ENCODE data around the gene UBE2G2. TPM values are rescaled to one million over a fixed set of nuclear protein-coding genes. Genes with fewer than 3 reads are reported as not detected.

UBE2G2 gene
- total RNA-seq, 1 experiment from 2014 or later: 68.3 TPM

DNA sequence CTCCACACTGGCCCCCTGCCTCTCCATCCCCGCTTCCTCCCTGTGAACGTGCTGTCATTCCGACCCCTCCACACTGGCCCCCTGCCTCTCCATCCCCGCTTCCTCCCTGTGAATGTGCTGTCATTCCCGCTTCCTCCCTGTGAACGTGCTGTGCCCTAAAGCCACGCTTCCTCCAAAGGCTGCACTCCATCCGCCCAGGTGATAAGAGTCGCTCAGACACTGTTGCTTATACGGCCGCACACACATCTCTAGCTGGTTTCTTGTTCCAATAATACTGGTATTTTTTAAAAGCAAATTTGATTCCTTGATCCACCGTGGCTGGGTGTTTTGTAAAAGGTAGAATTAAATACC lies 51.0 kb downstream of the UBE2G2 start:
- no peak for DNase-seq (ENCODE audit: low spot score)

- DNase-seq (ENCODE audit: low spot score): no peak
Observed at GRCh38 chr21:44749759-44750674, 51.6 kb downstream of the UBE2G2 start.

GRCh38 chr21:44749116-44749758 lies 52.4 kb downstream of the UBE2G2 start:
- no peak for DNase-seq (ENCODE audit: low spot score)

GRCh38 chr21:44748621-44749020 lies 53.0 kb downstream of the UBE2G2 start:
- no peak for DNase-seq (ENCODE audit: low spot score)

GRCh38 chr21:44742418-44743153 lies 59.0 kb downstream of the UBE2G2 start:
- no peak for DNase-seq (ENCODE audit: low spot score)

DNA sequence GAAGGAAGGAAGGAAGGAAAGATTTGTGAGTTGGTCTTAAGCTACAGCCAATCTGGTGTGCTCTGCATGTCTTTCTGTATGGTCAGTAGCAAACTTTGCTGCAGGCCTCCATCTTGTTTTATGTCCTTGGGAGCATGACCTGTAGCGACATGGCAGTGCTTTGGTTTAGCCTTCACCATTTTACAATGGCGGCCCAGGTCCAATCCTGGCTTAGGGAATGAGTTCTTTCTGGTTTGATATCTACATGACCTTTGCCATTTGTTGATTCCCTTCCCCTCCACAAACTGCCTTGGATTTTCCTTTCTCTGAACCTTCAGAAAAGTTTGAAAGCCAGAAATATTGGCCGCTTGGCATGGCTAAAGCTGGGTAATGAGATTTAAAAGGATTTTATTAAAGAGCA lies 59.7 kb downstream of the UBE2G2 start:
- no peak for DNase-seq (ENCODE audit: low spot score)

- no peak for DNase-seq (ENCODE audit: low spot score)
Observed at GRCh38 chr21:44740742-44741141, 60.9 kb downstream of the UBE2G2 start.

DNA sequence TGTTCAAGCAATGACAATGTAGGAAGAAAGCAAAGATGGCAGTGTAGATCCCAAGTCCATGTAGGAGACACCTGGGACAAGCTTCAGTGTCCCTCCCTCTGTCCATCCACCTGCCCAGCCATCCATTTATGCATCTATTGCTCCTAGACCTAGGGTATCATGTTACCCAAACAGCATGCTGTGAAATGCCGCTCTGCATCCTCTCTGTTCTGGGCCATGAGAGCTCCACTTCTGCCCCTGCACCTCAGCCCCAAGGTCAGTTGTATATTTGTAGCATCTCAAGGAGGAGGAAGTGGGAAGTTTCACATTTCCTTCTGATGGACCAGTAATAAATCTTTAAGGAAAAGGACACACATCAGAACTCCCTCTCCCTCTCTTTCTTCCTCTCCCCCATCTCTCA lies 62.3 kb downstream of the UBE2G2 start:
- DNase-seq (ENCODE audit: low spot score): no peak

DNA sequence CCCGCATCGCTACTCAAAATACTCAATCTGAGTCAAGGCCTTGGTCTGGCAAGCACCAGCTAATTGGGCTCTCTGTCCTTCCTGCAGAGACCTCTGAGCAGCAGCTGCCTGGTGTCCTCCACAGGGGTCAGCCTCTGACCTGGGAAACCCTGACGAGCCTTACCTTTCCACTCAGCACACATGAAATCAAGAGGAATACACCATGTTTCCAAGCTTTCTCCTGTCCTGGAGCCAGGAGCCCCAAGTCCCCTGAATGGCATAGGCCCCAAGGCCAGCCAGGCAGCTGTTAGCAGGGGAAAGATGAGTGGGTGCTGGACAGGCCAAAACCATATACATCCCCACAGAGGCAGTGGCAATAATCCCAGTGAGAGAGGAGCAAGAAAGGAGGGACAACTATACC lies 63.0 kb downstream of the UBE2G2 start:
- DNase-seq (ENCODE audit: low spot score): no peak

DNA sequence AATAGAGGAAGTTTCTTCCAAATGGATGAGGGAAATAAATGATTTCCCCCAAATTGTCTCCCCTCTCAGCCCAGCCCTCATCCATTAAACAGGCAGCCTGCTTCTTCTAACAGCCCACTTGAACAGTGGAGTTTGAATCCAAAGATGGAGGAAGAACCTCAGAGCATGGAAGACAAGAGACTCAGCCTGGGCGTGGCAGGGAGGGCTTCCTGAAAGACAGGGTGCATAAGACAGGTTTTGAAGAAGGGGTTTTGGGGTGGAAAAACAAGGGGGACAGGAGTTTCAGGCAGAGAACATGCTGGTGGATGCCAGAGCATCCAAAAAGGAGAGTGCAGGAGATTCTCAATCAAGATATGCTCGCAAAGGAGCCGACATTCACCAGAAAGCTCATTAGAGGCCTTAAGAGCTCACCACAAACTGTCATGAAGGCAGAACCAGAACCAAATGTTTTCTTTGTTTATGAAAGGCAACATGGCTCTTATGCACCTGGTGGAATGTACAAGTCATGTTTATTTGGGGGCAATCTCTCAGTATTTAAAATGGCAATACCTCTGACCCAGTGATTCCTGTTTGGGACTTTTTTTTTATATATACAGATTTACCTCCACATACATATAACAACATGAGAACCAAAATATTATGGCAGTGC lies 63.8 kb downstream of the UBE2G2 start:
- peak; percentile 31 for DNase-seq (ENCODE audit: low spot score)

DNA sequence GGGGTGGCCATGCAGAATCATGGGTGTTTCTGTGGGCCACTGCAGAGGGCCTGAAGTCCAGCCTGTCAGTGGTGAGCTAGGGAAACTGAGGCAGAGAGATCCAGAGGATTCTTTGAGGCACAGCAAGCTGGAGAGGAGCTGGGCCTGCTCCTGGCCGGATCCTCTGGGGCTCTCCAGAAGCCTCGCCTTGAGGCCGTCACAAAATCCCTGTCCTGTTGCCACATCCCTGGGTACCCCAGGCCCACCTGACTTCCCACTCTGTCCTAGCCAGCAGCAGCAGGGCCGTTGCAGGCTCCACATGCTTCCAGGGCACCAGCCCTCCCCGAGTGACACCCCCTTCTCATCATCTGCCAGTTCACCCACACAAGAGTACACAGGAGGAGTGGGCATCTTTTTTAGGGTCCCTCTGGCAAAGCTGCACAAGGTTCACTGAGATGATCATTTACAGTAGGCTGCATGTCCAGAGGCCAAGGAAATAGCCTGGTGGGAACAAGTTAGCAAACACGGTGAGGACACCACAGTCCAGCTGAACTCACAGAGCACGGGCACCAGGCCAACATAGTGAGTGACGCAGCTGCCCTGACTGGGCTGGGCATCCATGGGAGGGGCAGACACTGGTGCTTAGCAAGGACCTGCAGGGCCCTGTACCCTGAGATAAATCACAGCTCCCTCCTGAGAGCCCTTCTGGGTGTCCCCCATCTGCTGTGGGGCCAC lies 65.2 kb downstream of the UBE2G2 start:
- no peak for DNase-seq (ENCODE audit: low spot score)

DNA sequence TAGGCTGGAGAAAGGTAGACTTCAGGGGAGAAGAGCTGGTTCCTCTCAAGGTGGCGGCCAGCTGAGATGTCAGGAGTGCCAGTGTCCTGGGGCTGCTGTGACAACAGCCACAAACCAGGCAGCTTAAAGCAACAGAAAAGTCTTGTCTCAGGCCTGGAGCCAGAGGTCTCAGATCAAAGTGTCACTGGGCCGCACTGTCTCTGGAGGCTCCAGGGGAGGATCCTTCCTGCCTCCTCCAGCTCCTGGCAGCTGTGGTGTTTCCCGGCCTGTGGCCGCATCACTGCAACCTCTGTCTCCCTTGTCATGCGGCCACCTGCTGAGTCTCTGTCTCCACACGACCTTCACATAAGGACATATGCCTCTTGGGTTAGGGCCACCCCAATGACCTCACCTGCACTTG lies 65.8 kb downstream of the UBE2G2 start:
- DNase-seq (ENCODE audit: low spot score): no peak

DNA sequence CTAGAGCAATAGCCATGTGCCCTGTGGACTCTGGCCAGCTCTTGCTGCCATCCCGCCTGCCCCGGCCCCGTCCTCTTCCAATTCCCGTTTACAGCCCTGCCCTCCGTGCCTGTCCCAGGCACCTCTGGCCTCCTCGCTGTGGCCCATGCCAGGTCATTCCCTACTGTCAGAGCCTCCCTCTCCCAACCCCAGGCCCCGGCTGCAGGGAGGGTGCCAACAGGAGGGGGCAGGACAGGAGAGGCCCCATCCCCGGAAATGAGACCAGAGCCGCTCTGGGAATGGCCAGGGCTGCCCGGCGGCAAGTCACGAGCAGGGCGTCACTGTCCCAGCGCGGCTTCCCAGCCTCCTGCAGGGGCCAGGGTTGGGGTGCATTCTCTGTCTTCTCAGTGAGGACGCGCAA lies 66.8 kb downstream of the UBE2G2 start:
- DNase-seq (ENCODE audit: low spot score): no peak

DNA sequence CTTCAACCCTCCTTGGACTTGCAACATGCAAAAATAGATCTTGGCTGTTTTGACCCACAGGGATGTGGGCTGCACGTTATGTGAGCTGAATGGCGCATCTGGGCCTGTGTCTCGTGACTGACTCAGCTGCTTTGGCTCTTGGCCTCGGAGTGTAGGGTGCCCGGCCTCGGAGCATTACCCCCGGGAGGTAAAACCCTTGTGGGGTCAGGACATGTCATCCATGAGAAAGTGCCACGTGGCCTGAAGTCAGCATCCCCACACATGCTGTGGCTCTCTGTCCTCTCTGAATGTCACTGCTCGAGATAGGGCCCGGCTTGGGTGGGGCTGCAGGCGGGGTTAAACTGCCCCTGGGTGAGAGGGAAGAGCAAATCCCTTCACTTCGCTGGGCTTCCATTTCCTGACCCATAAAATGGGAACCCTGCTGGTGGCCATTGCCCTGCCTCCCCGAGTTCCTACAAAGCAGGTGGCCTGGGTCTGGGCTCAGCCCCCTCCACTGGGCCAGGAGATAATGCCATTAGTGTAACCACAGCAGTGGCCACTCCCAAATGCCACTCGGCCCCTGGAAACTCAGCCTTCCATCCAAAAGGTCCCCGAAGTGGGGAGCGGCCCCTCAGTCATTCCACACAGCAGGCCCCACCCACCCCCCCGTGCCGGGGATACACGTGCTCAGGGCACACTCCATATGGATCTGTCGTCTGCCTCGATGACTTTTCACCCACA lies 67.4 kb downstream of the UBE2G2 start:
- no peak for DNase-seq (ENCODE audit: low spot score)

DNA sequence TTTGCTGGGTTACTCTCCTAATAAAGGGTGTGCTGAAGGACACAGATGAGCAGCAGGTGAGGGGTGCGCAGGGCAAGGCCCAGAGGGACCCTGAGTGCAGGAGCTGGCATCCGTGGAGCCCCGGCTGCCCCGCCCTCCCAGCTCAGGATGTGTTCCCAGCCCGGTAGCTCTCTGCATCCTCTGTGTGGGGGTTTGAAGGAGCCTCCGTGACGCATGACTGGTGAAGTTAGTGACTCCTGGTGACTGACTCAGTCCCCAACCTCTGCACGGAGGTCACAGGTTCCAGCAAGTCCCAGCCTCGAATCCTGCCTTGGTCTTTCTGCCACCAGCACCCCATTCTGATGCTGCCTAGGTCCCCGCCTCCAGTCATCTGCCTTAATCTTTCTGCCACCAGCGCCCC lies 68.7 kb downstream of the UBE2G2 start:
- DNase-seq (ENCODE audit: low spot score): no peak

DNA sequence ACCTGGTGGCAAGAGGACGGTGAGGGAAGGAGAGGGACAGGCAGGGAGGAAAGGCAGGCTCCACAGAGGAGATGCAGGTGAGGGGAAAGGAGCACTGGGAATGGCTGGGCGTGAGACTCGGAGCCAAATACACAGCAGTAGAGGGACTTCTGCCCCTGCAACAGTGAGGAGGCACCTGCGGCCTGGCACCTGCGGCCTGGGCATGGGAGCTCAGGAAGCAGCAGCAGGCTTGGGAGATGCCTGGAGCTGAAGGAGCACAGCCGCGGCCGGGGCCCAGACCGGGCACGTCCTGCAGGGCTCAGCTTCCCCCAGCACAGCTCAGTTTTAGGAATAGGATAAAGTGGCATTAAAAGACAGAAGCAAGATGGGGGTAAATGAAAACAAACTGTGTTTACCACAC lies 69.4 kb downstream of the UBE2G2 start:
- no peak for DNase-seq (ENCODE audit: low spot score)

- DNase-seq (ENCODE audit: low spot score): no peak
Observed at GRCh38 chr21:44730951-44731579, 70.6 kb downstream of the UBE2G2 start.

DNA sequence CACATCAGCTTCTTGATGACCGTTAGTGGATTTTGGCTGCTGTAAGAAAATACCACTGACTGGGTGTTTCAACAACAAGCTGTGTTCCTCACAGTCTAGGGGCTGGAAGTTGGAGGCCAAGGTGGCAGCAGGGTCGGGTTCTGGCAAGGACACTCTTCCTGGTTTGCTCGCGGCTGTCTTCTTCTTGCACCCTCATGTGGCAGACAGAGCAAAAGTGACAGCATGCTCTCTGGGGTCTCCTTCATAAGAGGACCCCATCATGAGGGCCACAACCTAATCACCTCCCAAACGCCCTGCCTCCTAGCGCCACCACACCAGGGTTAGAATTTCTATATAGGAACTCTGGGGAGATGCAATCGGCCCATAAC lies 71.6 kb downstream of the UBE2G2 start:
- DNase-seq (ENCODE audit: low spot score): no peak

GRCh38 chr21:44729336-44730027 lies 72.1 kb downstream of the UBE2G2 start:
- DNase-seq (ENCODE audit: low spot score): no peak

GRCh38 chr21:44728716-44729115 lies 72.9 kb downstream of the UBE2G2 start:
- no peak for DNase-seq (ENCODE audit: low spot score)

All from A172 (cell line).